GM23338 (cell line): ENCODE measurements around the gene TAF10. TPM values are rescaled to one million over a fixed set of nuclear protein-coding genes. Genes with fewer than 3 reads are reported as not detected.
A peak's percentile ranks its signal among the peaks of the same experiment; 100 is the strongest.

Experiments
- ATAC-seq: fragments of 200-7000 bp; cut with Tn5 transposase; 3 replicates; pipeline ENCODE4 v1.9.1; 2020
- DNase-seq: peaks from one replicate; pipeline ENCODE4 v3.0.0-alpha.2; 2015; ENCODE audit warnings: low spot score
- H2AFZ ChIP-seq: fragments of 200-600 bp; sonication (generic); 2 replicates; pipeline ENCODE4 v1.8.0; 2016; ENCODE audit warnings: antibody characterized with exemption, mild to moderate bottlenecking, moderate library complexity
- H3F3A ChIP-seq: fragments of 200-600 bp; sonication (generic); replicated peaks from 2 replicates; pipeline ENCODE4 v1.8.0; 2017; ENCODE audit warnings: antibody characterized with exemption, mixed run types, low read depth
- H3K27ac ChIP-seq: fragments of 200-600 bp; sonication (generic); 2 replicates; pipeline ENCODE4 v1.6.1; 2016; ENCODE audit warnings: low read depth
- H3K27me3 ChIP-seq: fragments of 200-600 bp; sonication (generic); 2 replicates; pipeline ENCODE4 v1.8.0; 2016; ENCODE audit warnings: mild to moderate bottlenecking, mixed run types, moderate library complexity; ENCODE audit not compliant: insufficient read depth
- H3K36me3 ChIP-seq: fragments of 200-600 bp; sonication (generic); 2 replicates; pipeline ENCODE4 v1.8.0; 2016; ENCODE audit warnings: mild to moderate bottlenecking; ENCODE audit not compliant: insufficient read depth
- H3K4me1 ChIP-seq: fragments of 200-600 bp; sonication (generic); 2 replicates; pipeline ENCODE4 v1.8.0; 2016; ENCODE audit warnings: mild to moderate bottlenecking, moderate library complexity; ENCODE audit not compliant: insufficient read depth
- H3K4me2 ChIP-seq: fragments of 200-600 bp; sonication (generic); 2 replicates; pipeline ENCODE4 v1.7.1; 2017; ENCODE audit warnings: mixed run types
- H3K4me3 ChIP-seq: fragments of 200-600 bp; sonication (generic); 2 replicates; pipeline ENCODE4 v1.6.1; 2016; ENCODE audit warnings: mixed run types
- H3K79me2 ChIP-seq: fragments of 200-600 bp; sonication (generic); replicated peaks from 2 replicates; pipeline ENCODE4 v1.8.0; 2017; ENCODE audit warnings: mild to moderate bottlenecking; ENCODE audit not compliant: insufficient read depth
- H3K9me2 ChIP-seq: fragments of 200-600 bp; sonication (generic); 2 replicates; pipeline ENCODE4 v1.8.0; 2017; ENCODE audit not compliant: insufficient read depth
- H4K20me1 ChIP-seq: fragments of 200-600 bp; sonication (generic); replicated peaks from 2 replicates; pipeline ENCODE4 v1.8.0; 2017; ENCODE audit warnings: mild to moderate bottlenecking; ENCODE audit not compliant: insufficient read depth
- H3K27ac Mint-ChIP-seq: 2 replicates; pipeline ENCODE4 v1.8.0; 2020; ENCODE audit warnings: inconsistent platforms, mild to moderate bottlenecking, moderate library complexity, mixed read lengths
- H3K27me3 Mint-ChIP-seq: 3 replicates; pipeline ENCODE4 v1.8.0; 2022; ENCODE audit warnings: low read depth, mild to moderate bottlenecking, moderate library complexity, mixed read lengths, inconsistent platforms; ENCODE audit not compliant: insufficient read depth, poor library complexity
- H3K36me3 Mint-ChIP-seq: 3 replicates; pipeline ENCODE4 v1.8.0; 2021; ENCODE audit warnings: low read depth, mild to moderate bottlenecking, inconsistent platforms, moderate library complexity, mixed read lengths
- H3K4me1 Mint-ChIP-seq: 3 replicates; pipeline ENCODE4 v1.8.0; 2020; ENCODE audit warnings: mild to moderate bottlenecking, inconsistent platforms, mixed read lengths
- H3K4me3 Mint-ChIP-seq: 3 replicates; pipeline ENCODE4 v1.8.0; 2021; ENCODE audit warnings: moderate library complexity, mild to moderate bottlenecking, inconsistent platforms, mixed read lengths
- H3K9me3 Mint-ChIP-seq: 3 replicates; pipeline ENCODE4 v1.8.0; 2020; ENCODE audit warnings: moderate library complexity, mild to moderate bottlenecking, inconsistent platforms, mixed read lengths
- CREB1 ChIP-seq: fragments of 250-450 bp; sonication (Bioruptor Pico); IDR thresholded peaks from 2 replicates; pipeline ENCODE4 v1.5.0; 2020; ENCODE audit warnings: low read depth, mild to moderate bottlenecking, moderate library complexity
- EZH2 ChIP-seq: fragments of 200-600 bp; sonication (generic); IDR thresholded peaks from one replicate; pipeline ENCODE4 v1.8.0; 2017; ENCODE audit warnings: antibody characterized with exemption, mild to moderate bottlenecking, low read depth; ENCODE audit not compliant: unreplicated experiment
- JUNB ChIP-seq: IDR thresholded peaks from one replicate; pipeline ENCODE4 v1.6.1; 2016; ENCODE audit warnings: antibody characterized with exemption; ENCODE audit not compliant: unreplicated experiment
- NANOG ChIP-seq: IDR thresholded peaks from 2 replicates; pipeline ENCODE4 v1.6.1; 2016; ENCODE audit warnings: antibody characterized with exemption, borderline replicate concordance
- POLR2AphosphoS5 ChIP-seq: IDR thresholded peaks from 2 replicates; pipeline ENCODE4 v1.6.1; 2016; ENCODE audit warnings: antibody characterized with exemption, low read depth
- REST ChIP-seq: IDR thresholded peaks from one replicate; pipeline ENCODE4 v1.6.1; 2018; ENCODE audit warnings: antibody characterized with exemption; ENCODE audit not compliant: unreplicated experiment
- ZNF114 ChIP-seq: fragments of 250-450 bp; sonication (Bioruptor Pico); IDR thresholded peaks from 2 replicates; pipeline ENCODE4 v1.5.0; 2020; ENCODE audit warnings: mild to moderate bottlenecking, moderate library complexity
- ZNF331 ChIP-seq: fragments of 250-450 bp; sonication (Bioruptor Pico); IDR thresholded peaks from 2 replicates; pipeline ENCODE4 v1.5.0; 2020; ENCODE audit warnings: low read depth, mild to moderate bottlenecking, moderate library complexity
- ZNF462 ChIP-seq: fragments of 250-450 bp; sonication (Bioruptor Pico); IDR thresholded peaks from 2 replicates; pipeline ENCODE4 v1.5.0; 2020; ENCODE audit warnings: mild to moderate bottlenecking, moderate library complexity
- polyA plus RNA-seq: library from polyadenylated mRNA; unstranded; fragments of >200 nt; fragmentation: Nextera tagmentation; extraction: Ambion mirVana; gene quantifications from 2 replicates; pipeline ENCODE4 v1.2.1, GENCODE V29; 2016
- total RNA-seq: library from RNA; depleted of rRNA; stranded (reverse); fragments of >200 nt; shearing (Covaris generic); gene quantifications from 2 replicates; pipeline ENCODE4 v1.2.3, GENCODE V29; 2014
- TF ChIP-seq, protein P1 (sequence below), 2 experiments: fragments of 200-600 bp in 1 of 2; sonication (generic) in 1 of 2; conservative IDR thresholded peaks; 2 replicates each; pipeline versions ENCODE4 v1.5.1 to v1.6.1; 2016 to 2017; ENCODE audit warnings: antibody characterized with exemption in 2 of 2, low read depth in 2 of 2, mild to moderate bottlenecking in 2 of 2, moderate library complexity in 1 of 2

TAF10 gene
- total and polyA plus RNA-seq, 2 experiments from 2014 or later, result 108 to 253 TPM

GRCh38 chr11:6629892-6630631 is 18.0 kb upstream of the TAF10 start:
- DNase-seq (peak; percentile 87), ATAC-seq (peak; percentile 81)
- Histone ChIP-seq H3K4me3 (peak overlapping the region; percentile 69), H3K27me3 (peaks cover 40% of the 10 kb centered on the region), H3K4me2 (peak overlapping the region; percentile 88), H3K36me3 (no peaks in the 10 kb centered on the region), H3F3A (no peaks in the 10 kb centered on the region; the same call in 1 of the 2 replicates), H3K4me1 (no peaks in the 10 kb centered on the region; the same call in 1 of the 2 replicates), H2AFZ (peak overlapping the region; percentile 94), H3K9me2 (no peaks in the 10 kb centered on the region), H3K79me2 (no peaks in the 10 kb centered on the region), H4K20me1 (no peaks in the 10 kb centered on the region), H3K27ac (no peak overlapping the region)
- peaks cover 10% of the 10 kb centered on the region for H3K36me3 Mint-ChIP-seq
- peaks cover 38% of the 10 kb centered on the region for H3K27me3 Mint-ChIP-seq
- H3K27ac Mint-ChIP-seq, result no peak overlapping the region
- H3K4me3 Mint-ChIP-seq, result peak overlapping the region; percentile 76
- TF ChIP-seq, protein P1, sequence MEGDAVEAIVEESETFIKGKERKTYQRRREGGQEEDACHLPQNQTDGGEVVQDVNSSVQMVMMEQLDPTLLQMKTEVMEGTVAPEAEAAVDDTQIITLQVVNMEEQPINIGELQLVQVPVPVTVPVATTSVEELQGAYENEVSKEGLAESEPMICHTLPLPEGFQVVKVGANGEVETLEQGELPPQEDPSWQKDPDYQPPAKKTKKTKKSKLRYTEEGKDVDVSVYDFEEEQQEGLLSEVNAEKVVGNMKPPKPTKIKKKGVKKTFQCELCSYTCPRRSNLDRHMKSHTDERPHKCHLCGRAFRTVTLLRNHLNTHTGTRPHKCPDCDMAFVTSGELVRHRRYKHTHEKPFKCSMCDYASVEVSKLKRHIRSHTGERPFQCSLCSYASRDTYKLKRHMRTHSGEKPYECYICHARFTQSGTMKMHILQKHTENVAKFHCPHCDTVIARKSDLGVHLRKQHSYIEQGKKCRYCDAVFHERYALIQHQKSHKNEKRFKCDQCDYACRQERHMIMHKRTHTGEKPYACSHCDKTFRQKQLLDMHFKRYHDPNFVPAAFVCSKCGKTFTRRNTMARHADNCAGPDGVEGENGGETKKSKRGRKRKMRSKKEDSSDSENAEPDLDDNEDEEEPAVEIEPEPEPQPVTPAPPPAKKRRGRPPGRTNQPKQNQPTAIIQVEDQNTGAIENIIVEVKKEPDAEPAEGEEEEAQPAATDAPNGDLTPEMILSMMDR (conservative IDR thresholded peaks at IDR 0.05; ENCODE audit: low read depth in 2 of 2), result 0 out of 4 replicates have a peak, but pooled peaks of 1 of the 2 experiments have one; percentile 0
- TF ChIP-seq POLR2AphosphoS5 (peak; percentile 29; the same call in 1 of the 2 replicates), CREB1 (peak; percentile 42; the same call in 1 of the 2 replicates), ZNF331 (CRISPR knock-in tag) (no peak), JUNB (no peak), REST (peak; percentile 73), ZNF462 (no peak), ZNF114 (CRISPR knock-in tag) (no peak), NANOG (no peak), EZH2 (no peak)
- peaks cover 9% of the 10 kb centered on the region for H3K4me1 Mint-ChIP-seq
- no peaks in the 10 kb centered on the region; the same call in 2 of the 3 replicates for H3K9me3 Mint-ChIP-seq
